K562 (cell line): ENCODE results near the gene CENPC. TPM values are rescaled to one million over a fixed set of nuclear protein-coding genes. Genes with fewer than 3 reads are reported as not detected.

Source experiments
- ATAC-seq: fragments of 200-7000 bp; cut with Tn5 transposase; 3 replicates; pipeline ENCODE4 v1.9.1; 2020; ENCODE audit warnings: moderate library complexity
- BruUV-seq: library from RNA; stranded (reverse); fragments of 400-500 nt; replicated peaks from 2 replicates; lab custom pipeline; 2021; lab: Mats Ljungman, UMichigan
- CTCF ChIA-PET: fragments of 300-600 bp; formaldehyde crosslinking; extraction: SDS; loops from one replicate; lab custom pipeline; 2021; ENCODE audit warnings: low intra/inter-chr PET ratio; lab: Yijun Ruan, JAX
- POLR2A ChIA-PET: fragments of 300-600, 350-650 bp; sonication (Branson Sonifier 250); formaldehyde crosslinking; extraction: SDS; loops from one replicate; lab custom pipeline; 2021; ENCODE audit warnings: antibody characterized with exemption, inconsistent platforms; lab: Yijun Ruan, JAX
- DNase-seq, 4 experiments: peaks; one replicate each; pipeline versions ENCODE4 v3.0.0 to v3.0.0-alpha.2; 2011 to 2018; ENCODE audit warnings: low spot score in 3 of 4, mixed read lengths in 3 of 4; ENCODE audit errors: extremely low read depth in 1 of 4
- FAIRE-seq: peaks from 2 replicates; lab custom pipeline; 2011; peaks lifted over from hg19 to GRCh38; lab: Jason Lieb, UNC
- H2AFZ ChIP-seq: 2 replicates; pipeline ENCODE4 v1.6.0; 2011; ENCODE audit warnings: low read depth, low read length, control low read depth, inconsistent platforms
- H3K27ac ChIP-seq: fragments of 200-600 bp; 3 replicates; pipeline ENCODE4 v1.8.0; 2011; ENCODE audit warnings: low read depth, mild to moderate bottlenecking, control low read depth, inconsistent platforms, low read length, moderate library complexity, mixed read lengths; ENCODE audit errors: extremely low read depth
- H3K27me3 ChIP-seq, 2 experiments: fragments of 300-600 bp in 1 of 2; 2 replicates in 1 of 2; 3 replicates in 1 of 2; pipeline versions ENCODE4 v1.6.0 to v1.8.0; 2011; ENCODE audit warnings: inconsistent platforms in 2 of 2, low read length in 2 of 2, mild to moderate bottlenecking in 1 of 2, mixed read lengths in 1 of 2, moderate library complexity in 1 of 2; ENCODE audit not compliant: control insufficient read depth in 2 of 2, insufficient read depth in 2 of 2
- H3K36me3 ChIP-seq: fragments of 300-600 bp; 3 replicates; pipeline ENCODE4 v1.8.0; 2011; ENCODE audit warnings: mild to moderate bottlenecking, low read length, inconsistent platforms; ENCODE audit not compliant: control insufficient read depth, insufficient read depth
- H3K4me1 ChIP-seq, 2 experiments: fragments of 200-600 bp in 1 of 2; replicated peaks in 1 of 2; 2 replicates in 1 of 2; 3 replicates in 1 of 2; pipeline versions ENCODE4 v1.5.1 to v1.8.0; 2011; ENCODE audit warnings: inconsistent platforms in 2 of 2, low read length in 2 of 2, mild to moderate bottlenecking in 1 of 2, mixed read lengths in 1 of 2, moderate library complexity in 1 of 2; ENCODE audit not compliant: control insufficient read depth in 2 of 2, insufficient read depth in 2 of 2
- H3K4me2 ChIP-seq: 2 replicates; pipeline ENCODE4 v1.6.1; 2011; ENCODE audit warnings: low read length, control low read depth, inconsistent platforms, mixed read lengths; ENCODE audit not compliant: insufficient read depth
- H3K4me3 ChIP-seq: fragments of 200-600 bp; sonication (generic), shearing (Covaris generic); 2 replicates; pipeline ENCODE4 v1.5.1; 2016; ENCODE audit warnings: control low read depth, inconsistent platforms
- H3K79me2 ChIP-seq: fragments of 200-600 bp; 3 replicates; pipeline ENCODE4 v1.8.0; 2011; ENCODE audit warnings: low read length, inconsistent platforms; ENCODE audit not compliant: control insufficient read depth, insufficient read depth
- H3K9ac ChIP-seq, 2 experiments: 2 replicates each; pipeline versions ENCODE4 v1.6.0 to v1.6.1; 2011; ENCODE audit warnings: low read depth in 2 of 2, low read length in 2 of 2, control low read depth in 1 of 2, inconsistent platforms in 1 of 2, mild to moderate bottlenecking in 1 of 2, mixed read lengths in 1 of 2; ENCODE audit not compliant: insufficient read depth in 1 of 2
- H3K9me1 ChIP-seq: one replicate; pipeline ENCODE4 v1.6.0; 2011; ENCODE audit warnings: inconsistent platforms, mild to moderate bottlenecking, low read length, moderate library complexity; ENCODE audit not compliant: control insufficient read depth, insufficient read depth
- H3K9me3 ChIP-seq: replicated peaks from 2 replicates; pipeline ENCODE4 v1.5.1; 2011; ENCODE audit warnings: low read depth, low read length, inconsistent platforms; ENCODE audit not compliant: control insufficient read depth, insufficient read depth
- H4K20me1 ChIP-seq: replicated peaks from 2 replicates; pipeline ENCODE4 v1.6.1; 2011; ENCODE audit warnings: low read length, inconsistent platforms, mixed read lengths; ENCODE audit not compliant: control insufficient read depth, insufficient read depth
- HIVEP1 ChIP-seq: fragments of 250-450 bp; sonication (Bioruptor Pico); IDR thresholded peaks from 2 replicates; pipeline ENCODE4 v1.4.0; 2020; ENCODE audit warnings: mild to moderate bottlenecking
- KLF16 ChIP-seq: IDR thresholded peaks from 2 replicates; pipeline ENCODE4 v1.6.1; 2016; ENCODE audit warnings: antibody characterized with exemption
- NFE2 ChIP-seq: IDR thresholded peaks from 2 replicates; pipeline ENCODE4 v1.6.1; 2014; ENCODE audit warnings: antibody characterized with exemption, low read depth
- NR4A1 ChIP-seq, 2 experiments: fragments of 250-450 bp in 1 of 2; fragments of 450-650 bp in 1 of 2; sonication (Bioruptor Pico) in 1 of 2; IDR thresholded peaks; 2 replicates each; pipeline versions ENCODE4 v1.4.0 to v1.6.1; 2016 to 2020; ENCODE audit warnings: mild to moderate bottlenecking in 2 of 2, missing compliant biosample characterization in 1 of 2, missing genetic modification characterization in 1 of 2, moderate library complexity in 1 of 2
- OTX1 ChIP-seq: fragments of 450-650 bp; formaldehyde crosslinking; IDR thresholded peaks from 2 replicates; pipeline ENCODE4 v1.4.0; 2022; ENCODE audit warnings: mild to moderate bottlenecking
- PHB2 ChIP-seq: fragments of 450-650 bp; IDR thresholded peaks from 2 replicates; pipeline ENCODE4 v1.6.1; 2017; ENCODE audit warnings: low read depth
- PKNOX1 ChIP-seq: fragments of 450-650 bp; IDR thresholded peaks from 2 replicates; pipeline ENCODE4 v1.6.1; 2016
- SLC30A9 ChIP-seq: fragments of 250-450 bp; sonication (Bioruptor Pico); IDR thresholded peaks from 2 replicates; pipeline ENCODE4 v1.8.0; 2022; ENCODE audit warnings: mild to moderate bottlenecking, moderate library complexity
- STAT5B ChIP-seq: fragments of 250-450 bp; sonication (Bioruptor Pico); IDR thresholded peaks from 2 replicates; pipeline ENCODE4 v1.8.0; 2021; ENCODE audit warnings: mild to moderate bottlenecking, inconsistent platforms
- TEAD1 ChIP-seq, 2 experiments: fragments of 450-650 bp in 1 of 2; sonication (generic) in 1 of 2; formaldehyde crosslinking; IDR thresholded peaks; 2 replicates each; pipeline versions ENCODE4 v1.4.0 to v1.8.0; 2020 to 2022; ENCODE audit warnings: mild to moderate bottlenecking in 2 of 2, missing genetic modification reagents in 1 of 2
- ZNF140 ChIP-seq: fragments of 250-450 bp; sonication (Bioruptor Pico); IDR thresholded peaks from 2 replicates; pipeline ENCODE4 v1.8.0; 2021; ENCODE audit warnings: moderate library complexity, mild to moderate bottlenecking, inconsistent platforms
- ZNF217 ChIP-seq: sonication (generic); formaldehyde crosslinking; IDR thresholded peaks from 2 replicates; pipeline ENCODE4 v1.8.0; 2022; ENCODE audit warnings: mild to moderate bottlenecking, missing genetic modification reagents
- ZNF347 ChIP-seq: fragments of 450-650 bp; formaldehyde crosslinking; IDR thresholded peaks from 2 replicates; pipeline ENCODE4 v1.4.0; 2020; ENCODE audit warnings: low read depth, mild to moderate bottlenecking, moderate library complexity
- ZNF551 ChIP-seq: fragments of 250-450 bp; sonication (Bioruptor Pico); IDR thresholded peaks from 2 replicates; pipeline ENCODE4 v1.5.0; 2021; ENCODE audit warnings: mild to moderate bottlenecking, moderate library complexity
- ZNF655 ChIP-seq: fragments of 250-450 bp; sonication (Bioruptor Pico); IDR thresholded peaks from 2 replicates; pipeline ENCODE4 v1.5.0; 2021
- WGBS: fragments of 100-300 bp; shearing (Covaris generic); methylation state at CpG from one replicate; pipeline ENCODE4 v1.1.6; 2016; ENCODE audit warnings: low coverage, mixed read lengths; ENCODE audit not compliant: insufficient coverage; ENCODE audit errors: missing lambda C conversion rate; 5-methylcytosine and 5-hydroxymethylcytosine counted together
- in situ Hi-C: fragments of 300-500 bp; cut with MboI; formaldehyde crosslinking; loops from 4 replicates; pipeline ENCODE4 v1.15.0; 2018; ENCODE audit warnings: inconsistent platforms, mixed read lengths
- intact Hi-C: fragments of 100-400 bp; cut with micrococcal nuclease; formaldehyde crosslinking; loops from 2 replicates; pipeline ENCODE4 v1.14.2; 2022
- polyA plus RNA-seq, 8 experiments: library from polyadenylated mRNA; depleted of rRNA in 4 of 8; stranded (reverse) in 5 of 8; unstranded in 3 of 8; fragments of >200 nt; fragmentation: Nextera tagmentation in 2 of 8; fragmentation: Illumina TruSeq in 1 of 8; extraction: Ambion mirVana in 2 of 8; extraction: Trizol in 1 of 8; gene quantifications; 2 replicates each; pipeline versions ENCODE4 v1.2.1 to v1.2.3, GENCODE V29; 2011 to 2014; ENCODE audit warnings: inconsistent platforms in 1 of 8, missing spikeins in 1 of 8
- total RNA-seq, 7 experiments: library from RNA; depleted of rRNA in 6 of 7; stranded (reverse); fragments of >200 nt in 6 of 7; fragmentation: Illumina TruSeq in 2 of 7; extraction: Trizol in 2 of 7; gene quantifications; 2 replicates each; pipeline versions ENCODE4 v1.2.1 to v1.2.3, GENCODE V29; 2011 to 2021; ENCODE audit warnings: low replicate concordance in 1 of 7

The CENPC gene
- total and polyA plus RNA-seq, 9 of the 15 experiments (the other 6 are each of a cell fraction or from before 2014, with no cell fraction given), result 18.1 to 48.5 (median 30.8) TPM

- in situ Hi-C loops, result no loop called here
- peaks cover 25% of the 10 kb centered on the region for H3K79me2 ChIP-seq
- intact Hi-C loops, result no loop called here
- no peak for TF ChIP-seq PHB2
- TF ChIP-seq ZNF551 (CRISPR knock-in tag), result no peak
- TF ChIP-seq STAT5B, result no peak
- TF ChIP-seq NR4A1 (CRISPR knock-in tag; IDR thresholded peaks at IDR 0.05), result no peak
- no peak for TF ChIP-seq NR4A1 (tag; IDR thresholded peaks at IDR 0.05)
- TF ChIP-seq ZNF140, result no peak
- TF ChIP-seq ZNF347 (CRISPR knock-in tag), result no peak
- no peak for TF ChIP-seq NFE2
- TF ChIP-seq HIVEP1 (CRISPR knock-in tag), result no peak
- TF ChIP-seq ZNF217 (CRISPR knock-in tag), result no peak
- TF ChIP-seq KLF16, result no peak
- no peak for TF ChIP-seq TEAD1 (CRISPR knock-in tag; IDR thresholded peaks at IDR 0.05)
- no peak for TF ChIP-seq SLC30A9 (CRISPR knock-in tag)
- no peak for TF ChIP-seq ZNF655 (CRISPR knock-in tag)
- no peak for TF ChIP-seq OTX1 (CRISPR knock-in tag)
- TF ChIP-seq PKNOX1, result no peak
- H3K9ac ChIP-seq, result no peak overlapping the region
- H3K4me1 ChIP-seq, result no peaks in the 10 kb centered on the region
- no peak for ATAC-seq
- DNase-seq, result no peak
- H3K4me2 ChIP-seq, result no peak overlapping the region
- ChIA-PET POLR2A (no interaction called here), CTCF (no interaction called here)
- no peaks in the 10 kb centered on the region for H3K9me3 ChIP-seq
- BruUV-seq, result no TSS peak
- peaks cover 67% of the 10 kb centered on the region for H3K36me3 ChIP-seq
- H3K27ac ChIP-seq, result no peak overlapping the region
- no peak overlapping the region for H3K4me3 ChIP-seq
- WGBS, result 93% methylated on average over 2 of the region's 2 CpGs
- no peak for FAIRE-seq
- no peak overlapping the region for H2AFZ ChIP-seq
- no peaks in the 10 kb centered on the region for H3K9me1 ChIP-seq
- no peaks in the 10 kb centered on the region for H3K27me3 ChIP-seq
- H4K20me1 ChIP-seq, result no peaks in the 10 kb centered on the region
Observed at GRCh38 chr4:67499799-67500198, 45.5 kb downstream of the CENPC start.
